ENCODE results near the gene CCL26. TPM values are rescaled to one million over a fixed set of nuclear protein-coding genes. Genes with fewer than 3 reads are reported as not detected.

The CCL26 gene
- total and polyA plus RNA-seq, 2 experiments from 2014 or later = 3.0 to 18.4 TPM

GRCh38 chr7:75809396-75809795 is 37.4 kb upstream of the CCL26 start:
- H3K4me1 Mint-ChIP-seq = 0 out of 3 replicates have a peak, but pooled peaks cover 4% of the 10 kb centered on the region
- H3K36me3 ChIP-seq (ENCODE audit: insufficient read depth) = no peaks in the 10 kb centered on the region
- no peaks in the 10 kb centered on the region for H3K9me2 ChIP-seq (ENCODE audit: insufficient read depth)
- no peaks in the 10 kb centered on the region for H3K27me3 ChIP-seq (ENCODE audit: insufficient read depth)
- TF ChIP-seq POLR2AphosphoS5 (IDR thresholded peaks at IDR 0.05; ENCODE audit: low read depth) = no peak
- no peak for TF ChIP-seq CTCF (conservative IDR thresholded peaks at IDR 0.05; ENCODE audit: low read depth in 2 of 2)
- TF ChIP-seq REST (IDR thresholded peaks at IDR 0.05; ENCODE audit: unreplicated experiment) = no peak
- TF ChIP-seq ZNF114 (CRISPR knock-in tag; IDR thresholded peaks at IDR 0.05) = no peak
- TF ChIP-seq CREB1 (CRISPR knock-in tag; IDR thresholded peaks at IDR 0.05; ENCODE audit: low read depth) = no peak
- no peak for TF ChIP-seq ZNF462 (CRISPR knock-in tag; IDR thresholded peaks at IDR 0.05)
- TF ChIP-seq ETS1 (IDR thresholded peaks at IDR 0.05) = no peak
- no peak for TF ChIP-seq NANOG (IDR thresholded peaks at IDR 0.05; ENCODE audit: borderline replicate concordance)
- no peak for TF ChIP-seq EZH2 (IDR thresholded peaks at IDR 0.05; ENCODE audit: low read depth, unreplicated experiment)
- TF ChIP-seq EZH2phosphoT487 (IDR thresholded peaks at IDR 0.05; ENCODE audit: unreplicated experiment) = no peak
- TF ChIP-seq STAT1 (IDR thresholded peaks at IDR 0.05; ENCODE audit: unreplicated experiment) = no peak
- TF ChIP-seq ZNF331 (CRISPR knock-in tag; IDR thresholded peaks at IDR 0.05; ENCODE audit: low read depth) = no peak
- TF ChIP-seq JUNB (IDR thresholded peaks at IDR 0.05; ENCODE audit: unreplicated experiment) = no peak
- H3K4me3 ChIP-seq = no peak overlapping the region
- ATAC-seq (no peak), DNase-seq (ENCODE audit: low spot score) (no peak)
- H3K4me2 ChIP-seq = no peak overlapping the region
- H3K27ac Mint-ChIP-seq = no peak overlapping the region
- no peak overlapping the region for H3K27ac ChIP-seq (ENCODE audit: low read depth)
- peaks cover 8% of the 10 kb centered on the region for H3K36me3 Mint-ChIP-seq (ENCODE audit: low read depth)
- no peak overlapping the region for H3K4me3 Mint-ChIP-seq
- no peaks in the 10 kb centered on the region for H3F3A ChIP-seq (replicated peaks; ENCODE audit: low read depth)
- no peaks in the 10 kb centered on the region for H3K79me2 ChIP-seq (replicated peaks; ENCODE audit: insufficient read depth)
- H3K27me3 Mint-ChIP-seq (ENCODE audit: insufficient read depth, low read depth, poor library complexity) = peaks cover 14% of the 10 kb centered on the region
- no peaks in the 10 kb centered on the region for H4K20me1 ChIP-seq (replicated peaks; ENCODE audit: insufficient read depth)
- H2AFZ ChIP-seq = no peak overlapping the region
- H3K9me3 Mint-ChIP-seq = peaks cover 16% of the 10 kb centered on the region
- no peaks in the 10 kb centered on the region for H3K4me1 ChIP-seq (ENCODE audit: insufficient read depth)

All from GM23338 (cell line).